ENCODE data around the gene UNC50. TPM values are rescaled to one million over a fixed set of nuclear protein-coding genes. Genes with fewer than 3 reads are reported as not detected.

UNC50 gene
- total and polyA plus RNA-seq, 2 donors from 2014 or later = 53.2 to 58.0 TPM

- no peak for TF ChIP-seq CTCF (IDR thresholded peaks at IDR 0.05; ENCODE audit: borderline replicate concordance, extremely low read depth, insufficient read depth)
- intact Hi-C loops (cut with DNase I) = no loop called here
- FAIRE-seq (no peak), DNase-seq (no peak)
- H3K36me3 ChIP-seq (ENCODE audit: control insufficient read depth in 2 of 3, insufficient read depth in 3 of 3, low read length in 3 of 3) = peaks cover 0 to 8% (median 0%) of the 10 kb centered on the region in 3 donors
- no peaks in the 10 kb centered on the region for H3K9me3 ChIP-seq (ENCODE audit: control insufficient read depth in 2 of 3, insufficient read depth in 1 of 3, low read length in 3 of 3)
- H3K4me3 ChIP-seq (ENCODE audit: low read length in 3 of 3) = no peak overlapping the region
- H3K27ac ChIP-seq (ENCODE audit: low read depth in 2 of 2, low read length in 2 of 2) = no peak overlapping the region
- no peaks in the 10 kb centered on the region for H3K27me3 ChIP-seq (ENCODE audit: control insufficient read depth, insufficient read depth, low read length)
- H3K4me1 ChIP-seq (ENCODE audit: control insufficient read depth in 2 of 3, insufficient read depth in 2 of 3, low read depth in 1 of 3, low read length in 3 of 3) = peaks cover 0 to 2% (median 0%) of the 10 kb centered on the region in 3 donors
- H3K9ac ChIP-seq (ENCODE audit: low read length in 3 of 3) = no peak overlapping the region
Measured at GRCh38 chr2:98559581-98559980, 48.8 kb upstream of the UNC50 start.

GRCh38 chr2:98560256-98560771 lies 48.1 kb upstream of the UNC50 start:
- H3K36me3 ChIP-seq (ENCODE audit: control insufficient read depth in 2 of 3, insufficient read depth in 3 of 3, low read length in 3 of 3) = peaks cover 0 to 9% (median 0%) of the 10 kb centered on the region in 3 donors
- H3K9ac ChIP-seq (ENCODE audit: low read length in 3 of 3) = no peak overlapping the region
- H3K4me3 ChIP-seq (ENCODE audit: low read length in 3 of 3) = no peak overlapping the region
- no peaks in the 10 kb centered on the region for H3K27me3 ChIP-seq (ENCODE audit: control insufficient read depth, insufficient read depth, low read length)
- intact Hi-C loops (cut with DNase I) = no loop called here
- FAIRE-seq (no peak), DNase-seq (no peak)
- no peaks in the 10 kb centered on the region for H3K9me3 ChIP-seq (ENCODE audit: control insufficient read depth in 2 of 3, insufficient read depth in 1 of 3, low read length in 3 of 3)
- no peak for TF ChIP-seq CTCF (IDR thresholded peaks at IDR 0.05; ENCODE audit: borderline replicate concordance, extremely low read depth, insufficient read depth)
- H3K27ac ChIP-seq (ENCODE audit: low read depth in 2 of 2, low read length in 2 of 2) = no peak overlapping the region
- peaks cover 0 to 2% (median 0%) of the 10 kb centered on the region in 3 donors for H3K4me1 ChIP-seq (ENCODE audit: control insufficient read depth in 2 of 3, insufficient read depth in 2 of 3, low read depth in 1 of 3, low read length in 3 of 3)

GRCh38 chr2:98561018-98561417 lies 47.4 kb upstream of the UNC50 start:
- no peak overlapping the region for H3K9ac ChIP-seq (ENCODE audit: low read length in 3 of 3)
- no peaks in the 10 kb centered on the region for H3K27me3 ChIP-seq (ENCODE audit: control insufficient read depth, insufficient read depth, low read length)
- H3K4me1 ChIP-seq (ENCODE audit: control insufficient read depth in 2 of 3, insufficient read depth in 2 of 3, low read depth in 1 of 3, low read length in 3 of 3) = peaks cover 0 to 2% (median 0%) of the 10 kb centered on the region in 3 donors
- no peak for FAIRE-seq
- TF ChIP-seq CTCF (IDR thresholded peaks at IDR 0.05; ENCODE audit: borderline replicate concordance, extremely low read depth, insufficient read depth) = no peak
- no peak overlapping the region for H3K27ac ChIP-seq (ENCODE audit: low read depth in 2 of 2, low read length in 2 of 2)
- H3K36me3 ChIP-seq (ENCODE audit: control insufficient read depth in 2 of 3, insufficient read depth in 3 of 3, low read length in 3 of 3) = peaks cover 0 to 5% (median 0%) of the 10 kb centered on the region in 3 donors
- H3K9me3 ChIP-seq (ENCODE audit: control insufficient read depth in 2 of 3, insufficient read depth in 1 of 3, low read length in 3 of 3) = no peaks in the 10 kb centered on the region
- intact Hi-C loops (cut with DNase I) = no loop called here
- no peak for DNase-seq
- H3K4me3 ChIP-seq (ENCODE audit: low read length in 3 of 3) = no peak overlapping the region

Measured in kidney (tissue), 14 donors.